ENCODE data around the gene SKIDA1.

SKIDA1 gene

DNA sequence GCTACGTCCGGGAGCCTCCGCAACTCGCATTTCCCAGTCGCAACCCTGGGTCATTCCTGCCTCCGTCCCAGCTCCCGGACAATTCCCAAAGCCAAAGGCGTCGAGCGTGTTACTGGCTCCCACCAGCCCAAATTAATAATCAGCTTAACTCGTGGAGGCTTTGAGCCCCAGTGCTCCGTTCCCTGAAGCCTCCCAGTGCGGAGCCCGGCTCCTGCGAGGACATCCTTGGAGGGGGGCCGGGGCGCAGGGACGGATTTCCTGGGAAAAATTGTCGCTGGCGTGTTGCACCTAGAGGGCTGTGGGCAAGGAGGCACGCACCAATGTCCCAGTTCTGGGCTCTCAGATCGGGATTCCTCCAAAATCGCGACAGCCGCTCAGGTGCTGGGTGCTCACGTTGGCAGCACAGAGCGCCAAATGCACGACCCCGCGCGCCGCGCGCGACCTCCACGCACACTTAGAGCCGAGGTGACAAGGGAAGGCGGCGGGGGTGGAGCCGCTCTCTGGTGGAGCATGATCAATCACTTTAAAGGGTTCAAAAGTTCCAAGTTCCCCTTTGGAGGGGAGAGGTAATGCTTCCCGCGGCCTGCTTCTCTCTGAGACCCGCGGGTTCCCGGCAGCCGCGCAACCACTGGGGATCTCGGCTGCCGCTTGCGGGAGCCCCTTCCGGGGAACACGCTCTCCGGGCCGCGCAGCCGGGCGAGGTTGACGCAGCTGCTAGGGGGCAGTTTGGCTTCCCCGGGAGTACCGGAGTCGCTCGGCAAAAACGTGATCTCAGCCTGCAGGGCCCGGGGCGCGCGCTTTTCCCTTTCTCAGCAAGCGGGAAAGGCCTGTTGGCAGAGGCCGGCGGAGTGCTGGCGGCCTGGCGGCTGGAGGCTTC is 25.5 kb downstream of the SKIDA1 start:
- no peak for DNase-seq

DNA sequence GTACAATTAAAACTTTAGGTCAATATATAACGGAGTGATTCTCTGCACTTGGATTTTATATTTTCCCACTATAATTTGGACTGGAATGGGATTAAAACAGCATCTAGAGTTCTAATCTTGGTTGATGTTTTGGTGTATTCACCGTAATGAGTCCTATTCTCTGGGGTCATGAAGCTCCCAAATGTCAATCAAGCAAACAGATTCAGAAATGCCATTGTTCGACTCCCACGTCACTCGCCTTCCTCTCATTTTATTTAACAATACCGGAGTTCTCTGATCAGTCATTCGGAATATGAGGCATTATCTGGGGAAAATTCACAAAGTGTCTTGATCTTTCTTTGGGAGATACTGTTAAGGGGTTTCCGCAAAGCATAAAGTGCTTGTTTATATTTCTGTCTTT is 26.5 kb downstream of the SKIDA1 start:
- no peak for DNase-seq

DNA sequence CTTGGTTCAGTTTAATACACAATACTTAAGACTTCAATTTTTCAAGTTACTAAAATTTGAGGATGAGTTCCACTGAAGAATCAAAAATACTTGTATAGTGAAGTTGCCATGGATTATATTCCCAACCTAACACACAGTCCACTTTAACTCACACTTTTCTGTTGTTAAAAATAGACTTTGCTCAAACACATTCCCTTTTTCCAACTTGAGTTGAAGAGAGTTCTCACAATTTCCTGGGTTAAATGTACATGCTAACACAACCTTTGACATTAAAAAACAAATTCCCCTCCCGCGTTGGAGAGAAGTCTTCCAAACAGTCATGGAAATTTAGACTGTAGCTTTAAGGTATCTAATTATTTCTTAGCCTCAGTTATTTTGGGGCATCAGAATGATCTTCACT is 27.1 kb downstream of the SKIDA1 start:
- DNase-seq, result no peak

DNA sequence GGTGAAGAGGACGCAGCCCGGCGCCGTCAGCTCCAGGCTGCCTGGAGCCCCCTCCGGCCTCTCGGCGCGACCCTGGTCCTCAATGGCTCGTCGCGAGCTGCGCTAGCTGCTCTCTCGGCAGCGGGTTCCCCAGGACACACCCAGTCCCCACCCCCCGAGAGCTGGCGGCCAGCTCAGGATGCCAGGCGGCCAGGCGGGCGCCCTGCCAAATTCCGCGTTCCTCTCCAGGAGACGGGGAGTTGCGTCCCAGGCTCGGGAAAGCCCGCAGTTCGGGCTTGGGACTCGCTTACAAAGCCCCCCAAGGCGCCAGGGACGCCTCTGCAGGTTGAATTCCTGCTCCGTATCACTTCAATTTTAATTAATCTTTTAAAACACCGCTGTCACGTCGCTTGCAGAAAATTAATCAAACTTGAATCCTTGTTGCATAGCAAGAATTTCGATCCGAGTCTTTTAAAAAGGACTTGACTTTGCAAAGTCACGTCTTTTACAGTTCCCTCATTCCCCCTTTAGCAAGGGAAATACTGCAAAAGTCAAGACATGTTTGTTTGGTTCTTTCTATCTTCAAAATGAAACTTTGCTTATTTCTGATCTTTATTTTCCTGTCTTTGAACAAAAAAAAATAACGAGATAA is 28.2 kb downstream of the SKIDA1 start:
- DNase-seq, result no peak

DNA sequence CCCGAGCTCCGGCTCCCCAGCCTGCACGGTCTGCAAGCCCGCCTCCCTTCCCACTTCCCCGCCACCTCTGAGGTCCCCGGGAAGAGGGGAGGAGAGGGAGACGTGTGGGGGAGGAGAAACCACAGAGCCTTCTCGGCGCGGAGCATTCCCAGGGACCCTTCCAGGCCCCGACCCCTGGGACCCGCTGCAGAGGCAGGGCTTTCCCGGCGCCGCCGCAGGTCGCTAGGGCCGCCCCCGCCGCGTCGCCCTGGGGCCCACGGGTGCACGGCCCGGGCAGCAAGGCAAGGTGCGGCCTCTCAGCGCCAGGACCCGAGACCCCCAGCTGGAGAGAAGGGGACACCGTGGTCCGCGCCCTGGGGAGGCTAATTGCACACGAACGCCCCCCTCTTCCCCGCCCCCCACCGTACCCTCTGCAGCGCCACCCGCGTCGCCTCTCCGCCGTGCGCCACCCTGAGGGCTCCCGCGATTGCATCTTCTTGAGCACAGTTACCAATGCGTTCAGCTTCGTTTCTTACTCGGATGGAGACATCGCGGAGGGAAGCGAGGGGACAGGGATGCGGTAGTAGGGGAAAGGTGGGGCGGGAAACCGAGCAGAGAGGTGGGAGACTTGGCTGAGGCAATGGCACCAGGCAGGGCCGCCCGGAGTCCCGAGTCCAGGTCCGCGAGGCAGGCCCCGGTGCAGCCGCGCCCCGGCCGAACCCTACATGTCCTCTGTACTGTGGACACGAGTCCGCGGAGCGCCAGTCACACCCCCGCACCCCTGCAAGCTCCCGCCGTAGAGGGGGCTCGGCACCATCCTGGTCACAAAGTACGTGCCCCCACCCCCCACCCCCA is 28.9 kb downstream of the SKIDA1 start:
- peak; percentile 23 for DNase-seq

DNA sequence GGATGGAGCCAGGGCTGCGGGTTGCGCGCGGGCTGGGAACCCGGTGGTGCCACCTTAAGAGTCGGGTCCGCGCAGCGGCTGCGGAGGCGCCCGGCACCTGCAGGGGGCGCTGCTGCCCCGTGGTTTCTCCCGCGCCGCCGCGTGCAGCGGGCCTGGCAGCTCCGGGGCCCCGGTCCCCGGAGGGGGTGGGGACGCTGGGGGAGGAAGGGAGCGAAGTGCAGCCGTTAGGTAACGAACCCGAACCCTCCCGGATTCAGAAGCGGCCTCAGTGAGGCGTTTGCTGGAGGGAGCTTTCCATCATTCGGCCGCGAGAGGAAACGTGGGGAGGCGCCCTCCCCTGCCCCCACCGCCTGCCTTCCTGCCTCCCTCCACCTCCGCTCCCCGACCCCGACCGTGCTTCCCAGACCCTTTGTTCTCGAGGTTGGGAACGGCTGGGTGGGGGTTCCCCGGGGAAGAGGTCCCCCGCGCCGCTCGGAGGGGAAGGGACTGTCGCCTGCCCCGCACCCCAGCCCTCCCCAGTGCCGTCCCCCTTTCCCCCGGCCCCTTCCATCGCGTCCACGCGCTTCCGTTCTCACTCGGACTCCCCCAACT is 29.6 kb downstream of the SKIDA1 start:
- DNase-seq, result peak; percentile 73

DNA sequence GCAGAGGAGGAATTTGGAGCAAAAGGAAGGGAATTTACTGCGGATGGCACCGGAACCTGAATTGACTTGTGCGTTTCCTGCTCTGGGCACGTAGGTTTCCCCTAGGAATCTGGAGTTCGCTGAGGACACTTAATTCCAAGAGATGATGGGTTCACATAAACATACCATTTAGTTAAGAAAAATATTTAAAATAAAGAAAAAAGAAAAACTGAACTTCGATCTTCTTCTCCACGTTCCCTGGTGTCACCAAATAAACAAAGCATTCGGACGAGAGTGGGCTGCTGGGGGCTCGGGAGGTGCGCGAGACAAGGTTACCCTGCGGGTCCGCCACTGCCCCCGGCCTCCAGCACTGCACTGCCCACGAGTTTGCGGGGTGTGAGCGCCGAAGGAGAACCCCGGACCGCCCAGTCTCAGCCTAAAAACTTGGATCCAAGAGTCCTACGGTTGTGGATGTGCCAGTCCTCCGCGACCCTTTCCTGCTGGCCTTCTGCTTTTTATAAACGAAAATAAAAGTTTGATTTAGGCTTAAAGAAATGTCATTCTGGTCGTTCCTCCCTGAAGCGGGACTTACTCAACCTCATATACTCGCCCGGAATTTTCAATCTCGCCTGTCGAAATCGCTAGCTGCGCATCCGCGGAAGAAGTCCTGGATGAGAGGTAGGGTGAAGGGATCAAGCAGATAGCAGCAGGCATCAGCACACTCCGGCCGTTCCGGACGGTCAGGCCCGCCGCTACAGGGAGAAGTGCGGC is 30.3 kb downstream of the SKIDA1 start:
- no peak for DNase-seq

DNA sequence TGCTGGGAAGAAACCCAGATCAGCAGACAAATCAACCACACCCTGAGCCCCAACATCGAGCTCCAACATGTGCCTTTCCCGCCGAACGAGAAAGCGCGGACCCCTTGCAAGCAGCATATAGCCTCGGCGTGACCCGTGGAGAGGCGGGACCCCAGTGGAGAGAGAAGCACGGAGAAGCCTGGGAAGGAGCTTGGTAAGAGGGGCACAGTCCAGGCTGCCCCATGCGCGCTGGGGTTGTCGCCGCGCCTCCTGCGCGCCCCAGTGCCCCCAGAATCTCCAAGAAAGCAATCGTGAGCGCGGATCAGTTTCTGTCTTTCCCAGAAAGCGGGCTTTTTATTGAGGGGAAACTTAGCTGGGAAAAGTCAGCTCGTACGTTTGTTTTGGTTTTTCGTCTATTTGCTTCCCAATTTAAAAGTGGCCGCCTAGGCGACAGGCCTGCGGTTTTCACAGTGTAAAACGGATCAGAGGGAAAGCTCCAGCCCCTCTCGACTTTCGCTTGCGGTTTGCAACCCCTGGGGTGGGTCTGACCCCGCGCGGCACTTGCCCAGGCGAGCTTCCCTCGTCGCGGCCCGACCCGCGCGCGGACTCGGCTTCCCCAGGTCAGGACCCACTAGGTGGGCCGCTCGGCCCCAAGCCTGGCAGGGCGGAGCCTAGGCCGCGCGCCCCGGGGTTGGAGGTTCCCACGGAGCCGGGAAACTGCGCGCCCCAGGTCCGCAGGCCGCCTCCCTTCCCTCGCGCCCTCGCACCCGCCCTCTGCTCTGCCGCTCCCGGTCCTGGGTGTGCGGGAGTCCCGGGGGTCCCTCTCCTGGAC is 31.1 kb downstream of the SKIDA1 start:
- no peak for DNase-seq

DNA sequence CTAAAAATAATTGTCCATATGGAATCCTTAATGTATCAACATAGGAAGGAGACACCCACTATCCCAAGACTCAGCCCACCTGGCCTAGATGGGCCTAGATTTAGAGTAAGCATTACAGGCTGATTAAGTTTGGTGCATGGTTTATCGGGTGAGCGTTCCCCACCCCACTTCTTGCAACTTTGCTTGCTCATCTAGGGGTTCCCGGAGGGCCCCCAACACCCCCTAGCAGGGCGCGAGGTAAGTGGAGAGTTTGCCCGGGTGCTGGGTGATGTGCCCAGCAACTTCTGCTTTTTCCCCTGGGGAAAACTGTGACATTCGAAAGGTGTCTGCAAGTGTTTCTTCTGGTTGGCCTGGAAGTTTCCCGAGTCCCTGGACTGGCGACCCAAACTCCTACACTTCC is 31.7 kb downstream of the SKIDA1 start:
- no peak for DNase-seq

DNA sequence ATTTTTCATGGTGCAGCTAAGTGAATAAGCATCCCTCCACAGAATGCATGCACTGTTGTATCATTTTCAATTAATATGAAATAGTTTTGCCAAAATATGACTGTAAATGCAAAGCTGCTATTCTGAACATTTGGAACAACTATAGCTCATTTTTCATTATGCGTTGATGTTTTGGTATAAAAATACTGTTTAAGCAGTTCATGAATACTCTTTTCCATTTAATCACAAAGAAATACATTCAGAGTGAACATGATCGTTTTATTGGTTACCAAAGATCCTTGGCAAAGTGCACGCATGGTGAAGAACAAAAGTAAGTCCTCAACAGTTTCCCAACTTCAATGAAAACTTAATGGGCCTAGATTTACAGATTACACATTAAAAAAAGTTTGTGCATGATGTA is 33.1 kb downstream of the SKIDA1 start:
- no peak for DNase-seq

DNA sequence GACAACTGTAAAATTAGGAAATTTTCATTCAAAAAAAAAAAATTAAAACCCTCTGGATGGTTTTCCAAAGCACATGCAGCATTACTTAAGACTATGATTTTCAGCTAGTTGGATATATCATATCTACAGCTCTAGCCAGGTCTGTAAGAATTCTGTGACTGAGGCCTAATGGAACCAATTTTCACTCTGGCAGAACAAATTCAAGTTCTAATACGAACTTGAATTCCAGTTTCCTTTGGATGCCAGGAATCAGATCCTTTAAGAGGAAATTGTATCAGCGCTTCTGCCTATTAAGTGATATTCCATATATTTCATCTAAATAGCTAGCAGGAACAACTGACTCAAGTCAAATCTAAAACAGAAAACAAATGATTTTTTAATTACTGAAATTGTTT is 34.8 kb downstream of the SKIDA1 start:
- no peak for DNase-seq

DNA sequence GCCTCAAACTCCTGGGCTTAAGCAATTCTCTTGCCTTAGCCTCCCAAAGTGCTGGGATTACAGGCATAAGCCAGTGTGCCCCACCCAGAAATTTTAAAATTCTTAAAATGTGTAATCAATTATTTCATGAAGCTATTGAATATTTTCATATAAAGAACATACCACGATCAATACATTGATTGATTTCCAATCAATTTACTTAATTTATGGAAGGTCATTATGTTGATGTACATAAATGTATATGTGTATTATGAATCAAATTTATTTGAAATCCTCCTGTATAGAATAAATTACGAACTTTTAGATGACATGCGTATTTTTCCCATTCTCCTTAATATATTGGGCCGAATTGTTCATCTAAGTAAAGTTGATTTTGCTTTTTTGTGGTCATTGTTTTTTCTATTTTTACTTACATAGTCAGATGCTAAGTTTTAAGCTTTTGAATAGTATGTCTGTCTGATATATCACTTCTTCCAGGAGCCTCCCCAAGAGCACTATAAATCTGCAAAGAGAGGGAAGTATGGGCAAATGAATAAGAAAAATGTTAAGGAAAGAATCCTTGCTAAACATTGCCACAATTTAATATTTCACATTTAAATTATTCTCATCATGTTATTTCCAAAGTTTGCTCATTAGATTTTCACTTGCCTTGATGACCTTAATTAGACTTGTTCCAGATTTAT is 35.3 kb downstream of the SKIDA1 start:
- DNase-seq, result no peak

DNA sequence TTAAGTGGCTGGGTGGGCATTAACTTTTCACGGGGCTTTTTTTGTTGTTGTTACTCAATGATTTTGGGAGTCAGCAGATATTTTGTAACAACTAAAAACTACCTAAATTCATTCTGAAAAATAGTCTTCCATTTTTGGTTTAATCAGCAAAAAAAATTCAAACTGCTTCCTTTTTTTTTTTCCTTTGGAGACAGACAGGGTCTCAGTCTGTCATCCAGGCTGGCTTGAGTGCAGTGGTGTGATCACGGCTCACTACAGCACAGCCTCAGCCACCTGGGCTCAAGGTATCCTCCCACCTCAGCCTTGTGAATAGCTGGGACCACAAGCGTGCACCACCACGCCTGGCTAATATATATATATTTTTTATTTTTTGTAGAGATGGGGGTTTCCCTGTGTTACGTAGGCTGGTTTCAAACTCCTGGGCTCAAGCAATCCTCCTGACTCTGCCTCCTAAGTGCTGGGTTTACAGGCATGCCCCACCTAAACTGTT is 36.5 kb downstream of the SKIDA1 start:
- DNase-seq, result no peak

DNA sequence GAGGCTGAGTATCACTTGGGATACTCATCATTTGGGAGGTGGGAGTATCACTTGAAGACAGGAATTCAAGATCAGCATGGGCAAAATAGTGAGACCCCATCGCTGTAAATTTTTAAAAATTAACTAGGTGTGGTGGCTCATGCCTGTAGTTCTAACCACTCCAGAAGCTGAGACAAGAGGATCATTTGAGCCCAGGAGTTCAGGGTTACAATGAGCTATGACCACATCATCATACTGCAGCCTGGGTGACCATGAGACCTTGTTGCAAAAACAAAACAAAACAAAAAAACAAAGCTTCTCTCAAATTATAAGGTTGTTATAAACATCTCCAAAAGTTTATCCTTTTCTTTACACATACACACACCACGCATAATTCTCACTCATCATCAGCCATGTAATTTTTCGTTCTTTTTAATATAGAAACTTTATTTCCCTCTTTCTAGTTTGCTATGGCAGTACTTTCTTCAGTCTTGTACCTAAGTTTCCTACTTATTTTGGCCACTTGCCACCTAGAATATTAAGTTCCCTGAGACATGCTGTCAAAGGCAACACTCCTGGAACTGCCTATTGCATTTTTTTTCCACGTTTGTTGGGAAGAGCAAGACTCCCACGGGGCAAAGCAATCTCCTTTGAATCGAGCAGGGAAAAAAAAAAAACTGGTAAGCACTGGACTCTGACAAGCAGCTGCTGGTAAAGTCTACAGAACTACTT is 37.1 kb downstream of the SKIDA1 start:
- DNase-seq, result no peak

DNA sequence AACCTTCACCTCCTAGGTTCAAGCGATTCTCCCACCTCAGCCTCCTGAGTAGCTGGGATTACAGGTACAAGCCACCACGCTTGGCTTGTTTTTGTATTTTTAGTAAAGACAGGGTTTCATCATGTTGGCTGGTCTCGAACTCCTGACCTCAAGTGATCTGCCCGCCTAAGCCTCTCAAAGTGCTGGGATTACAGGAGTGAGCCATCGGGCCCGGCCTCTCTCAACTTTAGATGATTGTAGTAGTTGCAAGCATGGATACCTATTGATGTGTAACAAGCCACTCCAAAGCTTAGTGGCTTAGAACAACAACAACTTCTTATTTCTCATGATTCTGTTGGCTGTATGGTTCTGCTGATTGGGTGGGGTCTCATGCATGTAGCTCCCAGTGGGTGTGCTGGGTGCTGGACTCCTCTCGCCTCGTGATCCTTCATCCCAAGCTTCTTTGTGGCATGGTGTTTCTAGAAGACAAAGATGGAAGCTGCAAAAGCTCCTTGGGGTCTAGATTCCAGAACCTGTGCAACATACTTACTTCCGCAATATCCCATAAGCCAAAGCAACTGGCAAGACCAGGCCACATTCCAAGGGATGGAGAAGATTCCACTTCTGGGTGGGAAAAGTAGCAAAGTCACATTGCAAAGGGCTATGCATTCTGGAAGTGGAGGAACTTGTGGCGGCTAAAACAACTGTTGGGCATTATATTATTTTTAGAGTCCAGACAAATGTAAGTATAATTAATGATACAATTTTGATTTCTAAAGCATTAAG is 37.9 kb downstream of the SKIDA1 start:
- no peak for DNase-seq

DNA sequence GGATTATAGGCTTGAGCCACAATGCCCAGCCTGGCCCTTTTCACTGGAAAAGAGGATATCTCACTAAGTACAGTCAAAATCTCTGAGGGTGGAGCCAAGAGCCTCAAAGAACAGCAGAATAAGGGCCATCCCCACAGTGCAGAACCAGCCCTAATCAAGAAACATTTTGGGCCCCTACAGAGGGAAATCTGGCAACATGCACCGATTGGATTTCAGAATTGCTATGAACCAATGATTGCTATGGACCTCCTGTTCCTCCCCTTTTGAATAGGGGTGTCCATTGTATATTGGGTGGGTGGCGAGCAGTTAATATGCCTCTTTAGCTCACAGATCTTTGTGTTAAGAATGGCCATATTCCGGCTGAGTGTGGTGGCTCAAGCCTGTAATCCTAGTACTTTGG is 42.7 kb downstream of the SKIDA1 start:
- DNase-seq, result no peak

DNA sequence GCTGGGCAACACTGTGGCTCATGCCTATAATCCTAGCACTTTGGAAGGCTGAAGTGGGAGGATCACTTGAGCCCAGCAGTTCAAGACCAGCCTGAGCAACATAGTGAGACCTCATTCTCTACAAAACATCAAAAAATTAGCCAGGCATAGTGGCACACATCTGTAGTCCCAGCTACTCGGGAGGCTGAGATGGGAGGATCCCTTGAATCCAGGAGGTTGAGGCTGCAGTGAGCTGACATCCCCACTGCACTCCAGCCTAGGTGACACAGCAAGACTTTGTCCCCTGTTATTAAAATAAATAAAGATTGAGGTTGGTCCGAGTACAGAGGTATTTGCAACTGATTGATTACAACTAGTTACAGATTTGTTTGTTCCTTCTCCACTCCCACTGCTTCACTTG is 44.1 kb downstream of the SKIDA1 start:
- DNase-seq, result no peak

DNA sequence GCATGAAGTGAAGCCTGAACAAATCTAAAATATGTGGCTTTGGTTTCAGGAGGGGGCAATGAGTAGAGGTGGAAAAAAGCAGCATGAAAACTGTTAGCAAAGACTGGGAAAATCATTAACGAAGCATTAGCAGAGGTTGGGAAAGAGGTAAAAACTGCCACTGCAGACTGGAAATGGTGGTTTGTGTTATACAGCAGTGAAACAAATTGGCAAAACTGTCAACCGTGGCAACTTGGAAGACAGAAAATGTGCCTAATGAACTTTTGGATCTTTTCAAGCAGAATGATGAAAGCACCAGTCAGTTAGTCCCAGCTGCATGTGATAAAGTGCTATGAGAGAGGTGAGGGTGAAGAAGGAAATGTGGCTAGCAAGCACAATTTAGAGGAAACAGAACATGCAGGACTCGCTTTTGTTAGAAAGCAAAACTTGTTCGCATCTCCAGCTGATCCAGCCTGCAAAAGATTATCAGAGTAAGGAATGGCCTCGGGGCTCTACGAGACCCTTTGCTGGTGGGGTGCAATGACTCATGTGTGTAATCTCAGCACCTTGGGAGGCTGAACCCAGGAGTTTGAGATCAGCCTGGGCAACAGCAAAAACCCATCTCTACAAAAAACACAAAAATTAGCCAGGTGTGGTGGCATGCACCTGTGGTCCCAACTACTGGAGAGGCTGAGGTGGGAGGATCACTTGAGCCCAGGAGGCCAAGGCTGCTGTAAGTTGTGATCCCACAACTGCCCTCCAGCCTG is 45.7 kb downstream of the SKIDA1 start:
- DNase-seq, result no peak

DNA sequence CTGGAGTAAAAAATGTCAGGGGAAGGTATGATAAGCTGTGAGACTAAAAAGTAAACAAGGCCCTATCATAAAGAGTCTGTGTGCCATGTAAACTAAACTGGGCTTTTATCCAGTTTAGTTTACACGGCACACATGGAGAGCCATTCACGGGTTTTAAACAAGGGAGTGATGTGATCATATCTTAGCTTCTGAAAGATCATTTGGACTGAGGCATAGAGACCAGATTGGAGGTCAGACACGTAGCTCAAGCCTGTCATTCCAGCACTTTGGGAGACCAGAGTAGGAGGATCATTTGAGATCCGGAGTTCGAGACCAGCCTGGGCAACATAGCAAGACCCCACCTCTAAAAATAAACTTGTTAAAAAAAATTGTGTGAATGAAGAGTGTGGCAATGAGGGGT is 50.1 kb downstream of the SKIDA1 start:
- DNase-seq, result no peak

All from activated gamma-delta T cell (primary cell).